ENCODE data around the gene PTPRN2.
"Not testable (repeated sequence)": the region's sequence is repeated elsewhere in the genome, so short reads cannot be mapped to it uniquely, and the experiment has no call there.

Gene PTPRN2

DNA sequence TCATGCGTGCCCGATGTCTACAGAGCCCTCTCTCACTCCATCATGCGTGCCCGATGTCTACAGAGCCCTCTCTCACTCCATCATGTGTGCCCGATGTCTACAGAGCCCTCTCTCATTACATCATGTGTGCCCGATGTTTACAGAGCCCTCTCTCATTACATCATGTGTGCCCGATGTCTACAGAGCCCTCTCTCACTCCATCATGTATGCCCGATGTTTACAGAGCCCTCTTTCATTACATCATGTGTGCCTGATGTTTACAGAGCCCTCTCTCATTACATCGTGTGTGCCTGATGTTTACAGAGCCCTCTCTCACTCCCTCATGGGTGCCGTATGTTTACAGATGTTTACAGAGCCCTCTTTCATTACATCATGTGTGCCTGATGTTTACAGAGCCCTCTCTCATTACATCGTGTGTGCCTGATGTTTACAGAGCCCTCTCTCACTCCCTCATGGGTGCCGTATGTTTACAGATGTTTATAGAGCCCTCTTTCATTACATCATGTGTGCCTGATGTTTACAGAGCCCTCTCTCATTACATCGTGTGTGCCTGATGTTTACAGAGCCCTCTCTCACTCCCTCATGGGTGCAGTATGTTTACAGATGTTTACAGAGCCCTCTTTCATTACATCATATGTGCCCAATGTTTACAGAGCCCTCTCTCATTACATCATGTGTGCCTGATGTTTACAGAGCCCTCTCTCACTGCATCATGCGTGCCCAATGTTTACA, 739.7 kb downstream of the PTPRN2 start:
- not testable (repeated sequence) for DNase-seq

DNA sequence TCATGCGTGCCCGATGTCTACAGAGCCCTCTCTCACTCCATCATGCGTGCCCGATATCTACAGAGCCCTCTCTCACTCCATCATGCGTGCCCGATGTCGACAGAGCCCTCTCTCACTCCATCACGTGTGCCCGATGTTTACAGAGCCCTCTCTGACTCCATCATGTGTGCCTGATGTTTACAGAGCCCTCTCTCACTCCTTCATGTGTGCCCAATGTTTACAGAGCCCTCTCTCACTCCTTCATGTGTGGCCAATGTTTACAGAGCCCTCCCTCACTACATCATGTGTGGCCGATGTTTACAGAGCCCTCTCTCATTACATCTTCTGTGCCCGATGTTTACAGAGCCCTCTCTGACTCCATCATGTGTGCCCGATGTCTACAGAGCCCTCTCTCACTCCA, 740.9 kb downstream of the PTPRN2 start:
- DNase-seq = not testable (repeated sequence)

DNA sequence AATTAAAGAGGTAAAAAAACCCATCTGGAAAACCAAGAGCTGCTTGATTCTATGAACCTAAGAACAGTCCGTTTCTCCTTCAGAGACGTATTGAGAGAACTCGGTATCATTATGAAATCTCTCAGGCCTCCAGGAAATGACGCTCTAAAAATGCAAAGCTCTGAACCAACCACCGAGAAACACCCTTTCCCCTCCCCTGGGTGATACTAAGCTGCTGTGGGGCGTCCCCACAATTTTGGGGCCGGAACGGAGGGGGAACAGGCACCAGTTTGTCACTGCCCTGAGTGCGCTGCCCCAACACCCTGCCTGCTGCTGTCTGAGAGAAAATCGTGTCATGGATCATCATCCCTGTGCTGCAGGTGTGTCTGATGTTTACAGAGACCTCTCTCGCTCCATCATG, 741.4 kb downstream of the PTPRN2 start:
- DNase-seq = no peak

DNA sequence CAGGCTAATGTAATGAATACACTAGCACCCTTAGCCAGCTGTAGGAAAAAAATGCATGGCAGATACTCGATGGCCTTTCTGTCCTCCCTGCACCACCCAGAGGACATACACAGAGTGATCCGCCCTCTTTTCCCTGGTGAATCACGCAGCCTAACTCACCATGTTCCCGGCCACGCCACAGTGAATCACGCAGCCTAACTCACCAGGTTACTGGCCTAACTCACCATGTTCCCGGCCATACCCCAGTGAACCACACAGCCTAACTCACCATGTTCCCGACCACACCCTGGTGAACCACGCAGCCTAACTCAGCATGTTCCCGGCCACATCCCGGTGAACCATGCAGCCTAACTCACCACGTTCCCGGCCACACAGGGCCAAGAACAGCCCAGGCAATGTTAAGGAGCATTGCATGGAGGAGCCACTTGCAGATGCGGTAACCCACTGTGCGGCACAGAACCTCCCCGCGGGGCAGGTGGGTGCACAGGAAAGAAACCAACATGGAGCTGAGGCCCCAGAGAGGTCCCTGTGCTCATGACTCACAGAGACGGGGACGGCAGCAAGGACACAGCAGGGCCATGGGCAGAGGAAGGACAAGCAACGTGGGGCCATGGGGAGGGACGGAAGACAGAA, 742.3 kb downstream of the PTPRN2 start:
- DNase-seq = no peak

DNA sequence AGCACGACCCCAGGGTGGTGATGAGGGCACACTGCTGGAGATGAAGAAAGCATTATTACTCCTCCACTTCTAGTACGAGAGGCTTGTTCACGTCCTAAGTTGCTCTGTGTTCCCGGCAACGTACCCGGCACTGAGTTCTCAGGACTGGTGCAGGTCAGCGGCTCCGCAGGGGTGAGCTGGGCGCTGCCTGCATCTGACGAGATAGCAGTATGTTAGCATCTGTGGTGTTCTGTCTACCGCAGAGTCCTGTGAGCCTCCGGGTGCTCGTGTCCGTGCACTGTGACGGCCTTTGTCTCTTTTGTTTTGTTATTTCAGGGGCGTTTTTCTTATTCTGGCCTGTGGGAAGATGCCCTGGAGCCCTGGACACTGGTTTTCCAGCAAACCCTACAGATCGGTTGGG, 743.0 kb downstream of the PTPRN2 start:
- DNase-seq = no peak

DNA sequence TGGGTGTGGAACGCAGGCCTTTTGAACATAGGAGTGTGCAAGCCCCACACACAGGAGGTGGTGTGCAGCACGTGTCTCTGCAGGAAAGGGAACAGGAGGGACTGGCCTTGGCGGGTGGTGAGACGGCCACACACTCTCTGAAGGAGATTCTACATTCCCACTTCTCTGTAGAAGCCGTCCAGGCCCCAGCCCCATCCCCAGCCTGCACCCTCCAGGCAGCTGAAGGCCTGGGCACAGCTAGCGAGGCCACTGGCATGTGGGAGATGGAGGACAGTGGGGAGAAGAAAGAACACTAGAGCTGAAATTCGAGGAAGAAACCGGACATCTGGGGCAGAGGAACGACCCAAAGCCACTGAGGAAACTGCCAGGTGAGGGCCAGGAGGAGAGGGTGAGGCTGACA, 743.5 kb downstream of the PTPRN2 start:
- DNase-seq = no peak

DNA sequence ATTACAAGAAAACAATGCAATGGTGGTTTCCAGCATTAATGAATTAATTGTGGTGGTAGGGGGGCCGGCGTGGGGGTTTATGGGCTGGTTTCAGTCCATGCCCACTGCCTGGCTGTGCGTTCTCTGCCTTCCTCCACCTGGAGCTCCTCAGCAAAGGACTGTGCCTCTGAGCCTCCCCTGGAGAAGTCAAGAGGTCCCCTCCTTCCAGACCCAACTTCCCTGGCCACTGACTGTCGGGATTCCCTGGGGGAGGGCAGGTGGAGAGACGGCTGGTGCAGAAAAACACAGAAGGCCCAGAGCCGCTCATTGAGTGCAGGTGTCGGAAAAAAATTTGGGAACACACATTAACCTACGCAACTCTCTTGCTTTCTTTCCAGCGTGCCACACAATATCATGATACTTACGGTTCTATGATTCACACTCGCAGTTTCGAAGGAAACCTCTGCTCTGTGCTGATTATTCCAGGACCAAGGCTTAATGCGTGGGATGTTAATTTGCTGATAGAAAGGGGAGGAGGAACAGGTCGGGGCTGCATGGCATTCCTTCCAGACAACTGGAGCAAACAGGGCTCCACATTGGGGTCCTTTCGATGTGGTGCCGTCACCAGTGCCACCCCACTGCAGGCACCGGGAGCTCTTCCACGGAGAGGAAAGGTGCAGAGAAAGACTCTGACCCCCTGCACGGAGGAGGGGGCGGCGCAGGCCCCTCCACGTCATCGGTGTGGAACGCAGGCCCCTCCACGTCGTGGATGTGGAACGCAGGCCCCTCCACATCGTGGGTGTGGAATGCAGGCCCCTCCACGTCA, 744.1 kb downstream of the PTPRN2 start:
- DNase-seq = no peak

DNA sequence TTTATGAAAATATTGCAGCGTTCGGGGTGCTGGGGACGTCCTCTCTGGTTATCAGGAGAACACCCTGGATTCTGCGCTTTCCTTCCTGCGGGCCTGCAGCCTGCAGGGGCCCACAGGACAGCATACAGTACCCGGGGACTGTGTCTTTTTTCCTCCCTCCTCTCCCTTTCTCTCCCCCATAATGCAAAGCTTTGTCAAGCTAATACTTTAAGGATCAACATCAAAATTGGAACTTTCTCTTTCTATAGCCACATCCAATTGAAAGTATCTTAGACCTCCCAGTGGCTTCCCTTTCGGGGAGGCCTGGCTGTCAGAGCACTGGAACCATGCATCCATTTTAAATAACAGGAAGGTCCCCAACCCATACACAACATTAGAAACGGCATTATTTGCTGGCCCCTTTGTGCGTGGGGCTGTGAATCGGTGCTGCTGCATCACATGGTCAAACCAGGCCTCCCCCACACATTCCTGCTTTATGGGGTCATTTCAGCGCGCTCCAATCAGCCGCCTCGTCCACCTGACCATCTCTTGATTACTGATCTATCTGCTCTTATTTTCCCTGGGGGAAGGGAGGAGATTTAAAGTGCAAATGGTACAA, 745.8 kb downstream of the PTPRN2 start:
- DNase-seq = no peak

DNA sequence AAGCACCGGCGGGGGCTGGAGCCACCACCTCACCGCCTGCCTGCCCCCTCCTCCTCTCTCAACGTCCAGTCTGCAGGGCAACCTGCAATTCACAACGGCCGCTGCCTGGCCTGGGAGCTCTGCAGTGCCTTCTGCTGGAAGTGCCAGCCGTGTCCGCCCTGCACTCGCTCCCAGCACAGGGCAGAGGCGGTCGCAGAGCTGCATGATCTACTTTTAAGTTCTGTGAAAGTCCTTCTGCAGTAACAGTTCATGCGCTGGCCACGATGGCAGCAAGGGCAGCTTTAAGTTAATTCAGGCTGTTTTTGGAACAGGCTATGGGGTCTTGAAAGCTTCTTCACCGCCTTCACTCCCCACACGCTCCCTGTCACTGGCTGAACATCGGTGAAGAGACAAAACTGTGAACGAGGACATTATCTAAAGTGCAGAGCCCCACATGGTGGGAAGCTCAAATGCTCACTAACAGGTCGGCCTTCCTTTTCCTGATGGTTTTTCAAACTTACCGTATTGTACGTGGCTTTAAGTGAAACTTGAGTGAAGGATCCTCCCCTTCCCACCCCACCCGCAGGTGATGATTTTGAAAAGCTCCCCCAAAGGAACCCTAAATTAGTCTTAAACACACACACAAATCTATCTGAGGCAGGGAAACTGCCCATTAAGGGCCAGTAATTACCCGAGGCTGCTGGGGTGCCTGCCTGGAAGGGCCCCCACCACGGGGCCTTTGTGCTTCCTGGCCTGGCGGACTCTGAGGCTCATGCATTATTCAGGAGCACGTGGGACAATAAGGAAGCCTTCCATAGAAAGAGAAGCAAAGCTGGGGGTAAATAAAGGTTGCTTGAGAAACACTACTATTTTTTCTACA, 746.5 kb downstream of the PTPRN2 start:
- DNase-seq = no peak

DNA sequence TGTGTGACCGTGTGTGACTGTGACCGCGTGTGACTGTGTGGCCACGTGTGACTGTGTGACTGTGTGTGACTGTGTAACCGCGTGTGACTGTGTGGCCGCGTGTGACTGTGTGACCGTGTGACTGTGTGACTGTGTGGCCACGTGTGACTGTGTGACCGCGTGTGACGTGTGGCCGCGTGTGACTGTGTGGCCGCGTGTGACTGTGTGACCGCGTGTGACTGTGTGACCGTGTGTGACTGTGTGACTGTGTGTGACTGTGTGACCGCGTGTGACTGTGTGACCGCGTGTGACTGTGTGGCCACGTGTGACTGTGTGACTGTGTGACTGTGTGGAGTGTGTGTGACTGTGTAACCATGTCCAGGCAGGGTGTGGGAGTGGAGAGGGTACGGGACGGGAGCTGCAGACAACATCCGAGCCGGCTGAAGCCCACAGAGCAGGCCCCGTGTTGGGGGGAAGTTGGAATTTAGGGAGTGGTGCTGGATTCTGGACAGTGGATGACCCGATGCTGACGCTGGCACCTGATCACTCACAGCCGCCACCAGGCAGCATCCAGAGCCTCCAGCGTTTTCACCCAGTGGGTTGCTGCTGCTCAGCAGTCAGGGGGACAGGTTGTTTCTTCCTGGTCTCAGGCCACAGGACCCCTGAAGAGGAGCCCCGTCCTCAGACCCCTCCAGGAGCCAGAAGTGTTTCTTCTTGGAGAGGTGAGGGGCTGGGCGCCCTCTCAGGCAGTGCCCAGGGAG, 747.3 kb downstream of the PTPRN2 start:
- DNase-seq = no peak

DNA sequence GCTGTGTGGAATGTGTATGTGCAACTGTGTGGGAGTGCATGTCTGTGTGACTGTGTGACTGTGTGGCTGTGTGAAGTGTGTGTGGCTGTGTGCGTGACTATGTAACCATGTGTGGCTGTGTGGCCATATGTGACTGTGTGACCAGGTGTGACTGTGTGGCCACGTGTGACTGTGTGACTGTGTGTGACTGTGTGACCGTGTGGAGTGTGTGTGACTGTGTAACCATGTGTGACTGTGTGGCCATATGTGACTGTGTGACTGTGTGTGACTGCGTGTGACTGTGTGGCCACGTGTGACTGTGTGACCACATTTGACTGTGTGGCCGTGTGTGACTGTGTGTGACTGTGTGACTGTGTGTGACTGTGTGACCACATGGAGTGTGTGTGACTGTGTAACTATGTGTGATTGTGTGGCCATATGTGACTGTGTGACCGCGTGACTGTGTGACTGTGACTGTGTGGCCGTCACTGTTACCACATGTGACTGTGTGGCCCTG, 747.9 kb downstream of the PTPRN2 start:
- DNase-seq = no peak

DNA sequence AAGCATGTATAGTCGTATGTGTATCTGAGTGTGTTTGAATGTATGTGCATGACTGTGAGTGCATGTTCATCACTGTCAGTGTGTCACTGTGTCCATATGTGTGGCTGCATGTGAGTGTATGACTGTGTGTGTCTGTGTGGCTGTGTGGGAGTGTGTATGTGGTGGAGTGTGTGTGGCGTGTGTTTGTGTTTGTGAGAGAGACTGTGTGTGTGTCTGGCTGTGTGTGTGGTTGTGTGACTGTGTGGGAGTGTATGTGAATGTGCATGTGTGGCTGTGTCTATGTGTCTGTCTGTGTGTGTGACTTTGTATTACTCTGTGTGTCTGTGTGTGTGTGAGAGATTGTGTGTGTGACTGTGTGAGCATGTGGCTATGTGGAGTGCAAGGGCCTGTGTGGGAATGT, 748.4 kb downstream of the PTPRN2 start:
- DNase-seq = no peak

DNA sequence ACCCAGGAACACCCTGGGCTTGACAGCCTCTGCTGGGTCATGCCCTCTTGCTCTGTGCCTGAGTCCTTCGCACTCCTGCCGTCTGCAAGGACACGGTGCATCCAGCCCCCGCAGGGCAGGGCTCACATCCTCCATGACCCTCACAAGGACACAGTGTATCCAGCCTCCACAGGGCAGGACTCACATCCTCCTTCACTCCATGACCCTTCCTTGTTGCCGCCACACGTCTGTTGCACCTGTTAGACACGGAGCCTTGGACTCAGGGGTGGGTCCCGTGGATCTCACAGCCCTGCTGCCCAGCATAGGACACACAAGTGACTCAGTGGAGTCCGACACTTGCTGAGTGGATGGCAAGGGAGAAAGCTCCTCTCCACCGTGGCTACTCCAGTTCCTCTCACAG, 750.1 kb downstream of the PTPRN2 start:
- DNase-seq = no peak

DNA sequence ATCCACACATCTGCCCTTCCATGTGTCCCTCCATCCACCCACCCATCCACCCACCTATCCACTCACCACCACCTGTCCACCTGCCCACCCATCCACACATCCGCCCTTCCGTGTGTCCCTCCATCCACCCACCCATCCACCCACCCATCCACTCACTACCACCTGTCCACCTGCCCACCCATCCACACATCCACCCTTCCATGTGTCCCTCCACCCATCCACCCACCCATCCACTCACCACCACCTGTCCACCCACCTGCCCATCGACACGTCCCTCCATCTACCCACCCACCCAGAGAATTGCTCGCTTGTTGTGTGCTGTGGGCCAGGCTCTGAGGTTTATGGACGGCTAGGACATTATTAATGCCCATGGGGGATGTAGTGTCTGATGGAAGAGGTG, 750.6 kb downstream of the PTPRN2 start:
- DNase-seq = no peak

DNA sequence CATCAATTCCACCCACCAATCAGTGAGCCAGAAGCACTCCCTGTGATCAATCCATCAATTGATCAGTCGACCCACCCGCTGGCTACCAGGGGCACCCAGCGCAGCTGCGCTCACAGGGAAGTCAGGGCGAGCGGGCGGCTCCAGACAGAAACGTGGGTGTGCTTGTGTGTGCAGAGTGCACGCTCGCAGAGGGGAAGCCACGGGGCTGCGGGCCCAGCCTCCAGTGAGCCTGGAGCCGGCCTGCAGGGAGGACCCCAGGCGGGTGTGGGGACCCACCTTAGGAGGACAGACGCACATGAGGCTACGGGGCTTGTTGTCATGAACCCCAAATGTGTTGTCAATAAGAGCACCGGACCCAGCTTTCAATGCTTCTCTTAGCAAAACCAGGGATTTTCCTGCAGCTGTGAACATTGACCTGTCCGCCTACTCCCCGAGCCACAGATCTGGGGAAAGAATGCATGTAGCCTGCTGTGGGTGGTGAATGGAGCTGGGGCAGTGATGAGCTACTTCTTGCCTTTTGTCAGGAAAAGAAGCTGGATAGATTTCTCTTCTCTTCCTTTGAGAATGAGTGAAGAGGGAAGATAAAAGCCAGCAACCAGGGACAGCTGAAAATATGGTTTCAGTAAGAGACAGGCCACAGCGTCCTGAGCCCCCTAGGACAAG, 753.0 kb downstream of the PTPRN2 start:
- DNase-seq = no peak

DNA sequence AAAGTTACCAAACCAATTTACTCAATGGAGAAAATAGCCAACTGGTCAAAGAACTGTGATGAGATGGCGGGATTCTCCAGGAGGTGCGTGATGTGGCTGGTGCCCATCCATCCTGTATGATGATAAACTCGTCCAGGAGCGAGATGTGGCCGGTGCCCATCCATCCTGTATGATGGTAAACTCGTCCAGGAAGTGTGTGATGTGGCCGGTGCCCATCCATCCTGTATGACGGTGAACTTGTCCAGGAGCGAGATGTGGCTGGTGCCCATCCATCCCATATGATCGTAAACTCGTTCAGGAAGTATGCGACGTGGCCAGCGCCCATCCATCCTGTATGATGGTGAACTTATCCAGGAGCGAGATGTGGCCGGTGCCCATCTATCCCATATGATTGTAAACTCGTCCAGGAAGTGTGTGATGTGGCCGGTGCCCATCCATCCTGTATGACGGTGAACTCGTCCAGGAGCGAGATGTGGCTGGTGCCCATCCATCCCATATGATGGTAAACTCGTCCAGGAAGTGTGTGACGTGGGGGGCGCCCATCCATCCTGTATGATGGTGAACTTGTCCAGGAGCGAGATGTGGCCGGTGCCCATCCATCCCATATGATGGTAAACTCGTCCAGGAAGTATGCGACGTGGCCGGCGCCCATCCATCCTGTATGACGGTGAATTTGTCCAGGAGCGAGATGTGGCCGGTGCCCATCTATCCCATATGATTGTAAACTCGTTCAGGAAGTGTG, 754.6 kb downstream of the PTPRN2 start:
- no peak for DNase-seq

DNA sequence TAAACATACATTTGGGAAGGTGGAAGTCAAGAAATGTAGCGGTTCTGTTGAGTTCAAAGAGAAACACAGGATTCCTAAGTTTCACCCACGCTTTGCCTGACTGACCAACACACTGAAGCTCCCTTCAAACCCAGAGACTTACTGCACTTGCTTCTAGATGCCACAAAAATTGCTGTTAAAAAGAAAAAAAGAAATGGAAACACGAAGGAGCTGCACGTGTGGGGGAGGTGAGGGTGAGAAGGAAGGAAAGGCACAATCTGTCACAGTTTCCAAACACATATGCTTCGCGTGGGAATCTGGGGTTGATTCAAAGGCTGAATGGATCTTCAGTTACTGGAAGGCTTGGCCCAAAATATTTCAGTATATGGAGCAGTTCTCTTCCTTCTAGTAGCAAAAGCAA, 755.2 kb downstream of the PTPRN2 start:
- no peak for DNase-seq

DNA sequence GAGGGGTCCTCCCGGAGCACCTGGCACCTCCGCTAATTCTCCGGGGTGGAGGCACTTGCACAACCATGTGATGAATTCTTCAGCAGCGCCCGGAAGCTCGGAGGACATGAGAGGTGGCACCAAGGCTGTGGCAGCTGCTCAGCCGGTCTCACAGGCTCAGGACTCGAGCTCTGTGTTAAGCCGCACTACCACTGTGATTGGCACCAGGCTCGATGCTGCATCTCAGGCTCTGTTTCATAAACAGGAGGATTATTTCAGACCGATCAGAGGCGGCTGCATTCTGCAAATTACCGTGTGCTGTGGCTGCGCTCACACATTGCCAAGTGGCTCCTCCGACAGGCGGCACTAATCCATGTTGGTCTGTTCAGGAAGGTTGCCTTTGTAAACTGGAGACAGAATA, 755.6 kb downstream of the PTPRN2 start:
- no peak for DNase-seq

DNA sequence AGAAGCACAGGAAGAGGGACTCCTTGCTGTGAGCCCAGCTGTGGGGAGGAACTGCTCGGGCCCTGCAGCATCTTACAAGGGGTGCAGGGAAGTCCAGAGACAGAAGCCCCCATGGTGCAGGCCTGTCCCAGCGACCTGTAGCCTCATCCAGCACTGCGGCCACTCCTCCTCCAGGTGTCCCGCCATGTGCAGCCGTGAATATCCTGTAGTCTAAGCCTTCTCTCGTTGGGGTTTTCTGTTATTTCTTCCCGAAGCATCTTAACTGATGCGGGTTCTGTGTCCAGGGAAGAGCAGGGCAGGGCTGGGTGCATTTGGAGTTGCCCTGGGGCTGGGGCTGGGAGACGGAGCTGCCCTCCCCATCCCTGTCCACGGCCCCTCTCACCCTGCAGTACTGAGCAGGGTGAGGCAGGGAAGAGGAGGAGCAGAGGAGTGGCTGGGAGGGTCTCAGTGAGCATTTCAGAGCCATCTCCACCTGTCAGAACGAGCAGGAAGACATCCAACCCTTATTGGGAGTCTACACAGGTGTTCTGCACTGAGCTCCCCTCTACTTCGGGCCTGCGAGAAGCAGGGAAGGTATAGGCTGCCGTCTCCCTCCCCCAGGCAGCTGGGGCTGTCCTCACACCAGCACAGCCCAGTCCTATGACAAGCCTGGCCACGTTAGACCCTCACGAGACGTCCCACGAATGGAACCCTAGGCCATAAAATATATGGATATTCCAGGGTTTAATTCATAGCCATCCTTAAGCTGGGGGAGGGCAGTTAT, 756.3 kb downstream of the PTPRN2 start:
- no peak for DNase-seq

DNA sequence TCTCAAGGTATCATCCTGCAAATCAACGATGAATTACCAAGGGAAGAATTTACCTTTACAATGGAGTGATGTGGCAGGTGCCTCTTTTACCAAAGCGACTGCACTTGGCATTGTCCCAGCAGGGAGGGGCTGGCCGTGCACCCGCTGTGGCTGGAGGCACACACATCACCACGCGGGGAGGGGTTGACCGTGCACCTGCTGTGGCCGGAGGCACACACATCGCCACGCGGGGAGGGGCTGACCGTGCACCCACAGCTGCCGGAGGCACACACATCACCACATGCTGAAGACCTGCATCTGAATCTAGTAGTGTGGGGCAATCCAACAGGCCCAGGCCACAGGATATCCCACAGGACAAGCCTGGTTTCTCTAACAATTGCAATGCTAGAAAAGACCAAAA, 757.3 kb downstream of the PTPRN2 start:
- no peak for DNase-seq

All from NCI-H1417 treated with DMSO at 0.1 percent for 48 hours (cell line).